RWPE2 (cell line): ENCODE results near the gene ASAP2.
"Not testable (repeated sequence)": the region's sequence is repeated elsewhere in the genome, so short reads cannot be mapped to it uniquely, and the experiment has no call there.

Experiments
- ATAC-seq: fragments of 200-7000 bp; cut with Tn5 transposase; 3 replicates; pipeline ENCODE4 v1.9.1; 2021; ENCODE audit warnings: low read depth
- DNase-seq: peaks from one replicate; pipeline ENCODE4 v3.0.0-alpha.2; 2020; ENCODE audit warnings: low spot score
- H3K27ac ChIP-seq: fragments of 450-650 bp; 2 replicates; pipeline ENCODE4 v1.5.1; 2017; ENCODE audit warnings: mild to moderate bottlenecking; ENCODE audit not compliant: poor library complexity, severe bottlenecking
- H3K27me3 ChIP-seq: fragments of 250-450 bp; sonication (Bioruptor Pico); 2 replicates; pipeline ENCODE4 v1.5.1; 2021; ENCODE audit warnings: mild to moderate bottlenecking, moderate library complexity; ENCODE audit not compliant: insufficient read depth, poor library complexity, severe bottlenecking
- H3K36me3 ChIP-seq: fragments of 250-450 bp; sonication (Bioruptor Pico); 2 replicates; pipeline ENCODE4 v1.5.1; 2020; ENCODE audit warnings: low read depth, mild to moderate bottlenecking, moderate library complexity
- H3K4me1 ChIP-seq: fragments of 250-450 bp; sonication (Bioruptor Pico); 2 replicates; pipeline ENCODE4 v1.5.1; 2021; ENCODE audit warnings: mild to moderate bottlenecking, moderate library complexity; ENCODE audit not compliant: insufficient read depth, poor library complexity, severe bottlenecking
- H3K4me3 ChIP-seq: fragments of 250-450 bp; sonication (Bioruptor Pico); 2 replicates; pipeline ENCODE4 v1.5.1; 2021; ENCODE audit warnings: mild to moderate bottlenecking, moderate library complexity; ENCODE audit not compliant: severe bottlenecking
- H3K9me3 ChIP-seq: fragments of 250-450 bp; sonication (Bioruptor Pico); 2 replicates; pipeline ENCODE4 v1.5.1; 2021; ENCODE audit warnings: mild to moderate bottlenecking, moderate library complexity; ENCODE audit not compliant: severe bottlenecking
- TF ChIP-seq, protein P1 (sequence below): fragments of 450-650 bp; IDR thresholded peaks from one replicate; pipeline ENCODE4 v1.5.1; 2017; ENCODE audit warnings: mild to moderate bottlenecking, moderate library complexity; ENCODE audit not compliant: poor library complexity, severe bottlenecking

Gene ASAP2

DNA sequence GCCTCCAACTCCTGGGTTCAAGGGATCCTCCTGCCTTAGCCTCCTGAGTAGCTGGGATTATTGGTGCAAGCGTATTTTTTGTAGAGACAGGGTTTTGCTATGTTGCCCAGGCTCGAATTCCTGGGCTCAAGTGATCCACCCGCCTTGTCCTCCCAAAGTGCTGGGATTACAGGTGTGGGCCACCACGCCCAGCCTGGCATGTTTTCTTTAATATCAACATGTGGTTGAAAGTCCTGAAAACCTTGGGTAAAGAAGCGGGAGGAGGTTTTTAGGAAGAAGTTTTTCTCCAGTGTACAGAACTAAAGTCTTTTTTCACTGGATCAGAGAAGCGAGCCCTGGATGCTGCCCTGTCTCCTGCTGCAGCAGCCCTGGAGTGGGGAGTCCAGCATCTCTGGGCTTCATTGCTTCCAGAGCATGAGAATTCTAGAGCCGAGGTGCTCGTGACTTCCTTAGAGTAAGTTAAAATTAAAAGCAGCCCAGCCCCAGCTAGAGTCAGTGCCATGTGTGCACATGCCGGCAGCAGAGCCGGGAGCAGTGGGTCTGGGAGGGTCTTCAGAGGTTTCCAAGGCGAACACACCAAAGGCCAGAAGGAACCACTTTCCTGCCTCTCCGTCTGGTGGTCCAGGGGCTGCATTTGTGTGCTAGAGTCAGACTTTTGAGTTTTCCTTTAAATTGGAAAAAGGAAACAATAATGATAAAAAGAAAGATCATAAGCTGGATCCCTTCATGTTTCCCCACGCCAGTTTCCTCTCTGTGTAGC is 185.5 kb downstream of the ASAP2 start:
- Histone ChIP-seq H3K4me1 (peaks cover 4% of the 10 kb centered on the region), H3K27ac (no peak overlapping the region), H3K4me3 (no peak overlapping the region), H3K27me3 (no peaks in the 10 kb centered on the region), H3K36me3 (peaks cover 94% of the 10 kb centered on the region), H3K9me3 (no peaks in the 10 kb centered on the region)
- ATAC-seq (no peak), DNase-seq (no peak)
- TF ChIP-seq, protein P1, sequence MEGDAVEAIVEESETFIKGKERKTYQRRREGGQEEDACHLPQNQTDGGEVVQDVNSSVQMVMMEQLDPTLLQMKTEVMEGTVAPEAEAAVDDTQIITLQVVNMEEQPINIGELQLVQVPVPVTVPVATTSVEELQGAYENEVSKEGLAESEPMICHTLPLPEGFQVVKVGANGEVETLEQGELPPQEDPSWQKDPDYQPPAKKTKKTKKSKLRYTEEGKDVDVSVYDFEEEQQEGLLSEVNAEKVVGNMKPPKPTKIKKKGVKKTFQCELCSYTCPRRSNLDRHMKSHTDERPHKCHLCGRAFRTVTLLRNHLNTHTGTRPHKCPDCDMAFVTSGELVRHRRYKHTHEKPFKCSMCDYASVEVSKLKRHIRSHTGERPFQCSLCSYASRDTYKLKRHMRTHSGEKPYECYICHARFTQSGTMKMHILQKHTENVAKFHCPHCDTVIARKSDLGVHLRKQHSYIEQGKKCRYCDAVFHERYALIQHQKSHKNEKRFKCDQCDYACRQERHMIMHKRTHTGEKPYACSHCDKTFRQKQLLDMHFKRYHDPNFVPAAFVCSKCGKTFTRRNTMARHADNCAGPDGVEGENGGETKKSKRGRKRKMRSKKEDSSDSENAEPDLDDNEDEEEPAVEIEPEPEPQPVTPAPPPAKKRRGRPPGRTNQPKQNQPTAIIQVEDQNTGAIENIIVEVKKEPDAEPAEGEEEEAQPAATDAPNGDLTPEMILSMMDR, result no peak

DNA sequence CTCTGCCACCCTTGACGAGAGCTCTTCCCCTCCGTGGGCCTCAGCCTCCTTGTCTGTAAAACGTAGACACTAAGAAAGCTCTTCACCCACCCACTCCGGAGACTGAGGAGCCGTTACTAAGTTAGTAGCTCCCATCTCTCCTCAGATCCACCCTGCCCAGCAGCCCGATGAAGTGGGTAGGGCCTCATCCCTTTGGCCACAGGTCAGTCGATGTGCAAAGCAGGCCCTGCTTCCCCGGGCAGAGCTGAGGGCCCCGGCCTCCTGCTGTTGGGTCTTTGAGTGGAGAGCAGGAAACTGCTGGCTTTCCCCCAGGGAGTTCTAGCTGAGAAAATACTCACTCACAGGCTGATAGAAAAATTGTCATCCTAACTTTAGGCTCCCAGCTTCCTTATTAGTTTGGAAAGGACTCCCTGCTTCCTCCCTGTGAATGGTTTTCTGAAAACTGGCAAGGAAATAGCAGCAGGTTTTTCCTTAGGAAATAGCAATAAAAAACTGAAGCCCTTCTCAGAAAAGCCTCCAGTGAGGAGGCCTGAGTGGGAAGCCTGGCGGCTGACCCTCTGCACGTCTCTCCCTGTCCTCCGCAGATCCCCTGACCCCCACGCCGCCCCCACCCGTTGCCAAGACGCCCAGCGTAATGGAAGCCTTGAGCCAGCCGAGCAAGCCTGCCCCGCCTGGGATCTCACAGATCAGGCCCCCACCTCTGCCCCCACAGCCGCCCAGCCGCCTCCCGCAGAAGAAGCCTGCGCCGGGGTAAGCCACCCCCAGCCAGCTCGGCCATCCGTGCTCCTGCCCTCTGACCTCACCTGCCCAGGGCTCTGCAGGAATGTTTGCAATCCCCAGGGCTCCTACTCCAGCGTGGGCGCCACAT is 186.5 kb downstream of the ASAP2 start:
- Histone ChIP-seq H3K27ac (no peak overlapping the region), H3K36me3 (peaks cover 90% of the 10 kb centered on the region), H3K4me1 (no peaks in the 10 kb centered on the region), H3K27me3 (no peaks in the 10 kb centered on the region), H3K4me3 (no peak overlapping the region), H3K9me3 (no peaks in the 10 kb centered on the region)
- ATAC-seq, result no peak
- DNase-seq, result no peak
- TF ChIP-seq, protein P1, result no peak

DNA sequence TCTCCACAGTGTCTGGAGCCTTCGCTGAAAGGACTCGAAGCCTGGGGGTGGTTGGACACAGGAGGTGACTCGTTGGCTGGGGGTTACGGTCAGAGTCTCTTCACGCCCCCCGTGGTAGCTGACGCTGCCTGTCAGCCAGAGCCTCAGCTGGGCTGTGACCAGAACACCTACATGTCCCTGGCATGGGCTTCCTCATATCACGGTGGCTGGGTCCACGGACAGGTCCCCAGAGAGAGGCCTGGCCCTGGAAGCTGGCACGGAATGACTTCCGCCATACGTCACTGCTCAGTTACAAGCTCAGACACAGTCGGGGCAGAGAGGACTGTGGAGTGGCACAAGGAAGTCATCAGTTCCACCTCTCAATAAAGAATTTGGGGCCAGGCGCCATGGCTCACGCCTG is 188.2 kb downstream of the ASAP2 start:
- H3K4me1 ChIP-seq, result no peaks in the 10 kb centered on the region
- H3K9me3 ChIP-seq, result no peaks in the 10 kb centered on the region
- DNase-seq (no peak), ATAC-seq (no peak)
- H3K27me3 ChIP-seq, result no peaks in the 10 kb centered on the region
- H3K36me3 ChIP-seq, result peaks cover 88% of the 10 kb centered on the region
- TF ChIP-seq, protein P1, result no peak
- H3K4me3 ChIP-seq, result no peak overlapping the region
- no peak overlapping the region for H3K27ac ChIP-seq

DNA sequence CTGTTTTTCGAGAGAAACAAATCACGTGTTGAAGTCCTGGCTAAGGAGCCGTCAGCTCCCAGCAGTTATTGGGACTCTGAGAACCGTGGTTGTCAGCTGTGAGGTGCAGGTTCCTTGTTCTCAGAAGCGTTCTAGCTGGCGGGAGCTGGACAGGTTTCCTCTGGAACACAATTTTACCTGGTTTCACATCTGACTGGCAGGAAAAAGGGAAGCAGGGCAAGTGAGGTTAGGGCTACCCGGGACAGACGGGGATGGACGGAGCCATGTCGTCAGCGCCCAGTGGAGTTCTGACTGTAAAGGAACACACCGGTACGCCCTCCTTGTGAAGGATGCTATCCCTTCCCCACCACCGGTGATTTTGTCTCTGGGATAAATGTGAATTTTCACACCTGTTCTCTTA is 190.6 kb downstream of the ASAP2 start:
- DNase-seq, result no peak

DNA sequence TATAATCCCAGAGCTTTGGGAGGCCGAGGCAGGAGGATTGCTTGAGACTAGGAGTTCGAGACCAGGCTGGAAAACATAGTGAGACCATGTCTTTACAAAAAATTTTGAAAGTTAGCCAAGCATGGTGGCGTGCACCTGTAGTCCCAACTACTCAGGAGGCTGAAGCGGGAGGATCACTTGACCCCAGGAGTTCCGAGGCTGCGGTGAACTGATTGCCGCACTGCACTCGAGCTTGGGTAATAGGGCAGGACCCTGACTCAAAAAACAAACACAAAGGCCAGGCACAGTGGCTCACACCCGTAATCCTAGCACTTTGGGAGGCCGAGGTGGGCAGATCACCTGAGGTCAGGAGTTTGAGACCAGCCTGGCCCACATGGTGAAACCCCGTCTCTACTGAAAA is 191.6 kb downstream of the ASAP2 start:
- not testable (repeated sequence) for H3K4me3 ChIP-seq, ATAC-seq, H3K27me3 ChIP-seq, DNase-seq, H3K9me3 ChIP-seq, H3K4me1 ChIP-seq, H3K27ac ChIP-seq
- peaks cover 84% of the 10 kb centered on the region for H3K36me3 ChIP-seq

More for the DNA sequence above, 190.6 kb downstream of the ASAP2 start:
- no peak overlapping the region for H3K27ac ChIP-seq
- H3K36me3 ChIP-seq, result peaks cover 84% of the 10 kb centered on the region
- TF ChIP-seq, protein P1, result no peak
- no peaks in the 10 kb centered on the region for H3K9me3 ChIP-seq
- no peak for ATAC-seq
- H3K4me1 ChIP-seq, result no peaks in the 10 kb centered on the region
- no peak overlapping the region for H3K4me3 ChIP-seq
- H3K27me3 ChIP-seq, result no peaks in the 10 kb centered on the region
